Stomach (tissue), 4 donors: Measurements from ENCODE around the gene EMB.
"Not testable (repeated sequence)": the region's sequence is repeated elsewhere in the genome, so short reads cannot be mapped to it uniquely, and the experiment has no call there.

Experiments
- POLR2AphosphoS5 ChIP-seq, 3 donors: sonication (generic); formaldehyde crosslinking; IDR thresholded peaks; one replicate each; pipeline ENCODE4 v1.6.1; 2016; ENCODE audit warnings: antibody characterized with exemption in 3 of 3
- TF ChIP-seq, protein P1 (sequence below), 7 experiments: fragments of 450-650 bp in 4 of 7; fragments of 200-600 bp in 3 of 7; sonication (generic) in 3 of 7; IDR thresholded peaks; one replicate each; pipeline ENCODE4 v1.5.1; 2016 to 2019; ENCODE audit warnings: antibody characterized with exemption in 7 of 7, control low read depth in 2 of 7, mild to moderate bottlenecking in 1 of 7

DNA sequence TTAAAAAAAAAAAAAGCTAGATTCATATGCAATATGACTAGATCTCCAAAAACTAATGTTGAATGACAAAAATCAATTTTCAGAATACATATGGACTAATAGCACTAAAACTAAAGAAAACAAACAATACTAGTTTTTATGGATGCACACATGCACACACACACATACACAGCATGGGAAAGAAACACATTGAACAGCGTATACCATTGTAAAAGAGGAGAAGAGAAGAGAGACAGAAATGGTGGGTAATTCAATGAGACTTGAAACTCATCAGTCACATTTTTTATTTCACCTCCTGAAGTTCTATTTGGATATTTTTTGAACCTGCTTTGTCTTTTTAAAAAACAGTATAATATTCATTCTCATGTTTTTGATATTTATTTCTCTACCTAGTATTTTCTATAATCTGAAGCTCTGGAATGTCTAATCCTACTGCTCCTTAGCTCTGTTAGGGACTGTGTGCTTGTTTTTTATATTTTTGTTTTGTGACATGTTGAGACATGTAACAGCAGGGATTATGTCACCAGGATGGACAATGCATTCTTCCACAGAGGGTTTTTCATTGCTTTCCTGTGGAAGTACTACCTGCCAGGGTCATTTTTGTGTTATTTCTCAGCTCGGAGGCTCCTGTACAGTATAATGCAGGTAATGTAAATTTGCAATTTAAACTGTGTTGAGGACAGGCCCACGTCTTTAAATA is 17.8 kb downstream of the EMB start:
- TF ChIP-seq, protein P1, sequence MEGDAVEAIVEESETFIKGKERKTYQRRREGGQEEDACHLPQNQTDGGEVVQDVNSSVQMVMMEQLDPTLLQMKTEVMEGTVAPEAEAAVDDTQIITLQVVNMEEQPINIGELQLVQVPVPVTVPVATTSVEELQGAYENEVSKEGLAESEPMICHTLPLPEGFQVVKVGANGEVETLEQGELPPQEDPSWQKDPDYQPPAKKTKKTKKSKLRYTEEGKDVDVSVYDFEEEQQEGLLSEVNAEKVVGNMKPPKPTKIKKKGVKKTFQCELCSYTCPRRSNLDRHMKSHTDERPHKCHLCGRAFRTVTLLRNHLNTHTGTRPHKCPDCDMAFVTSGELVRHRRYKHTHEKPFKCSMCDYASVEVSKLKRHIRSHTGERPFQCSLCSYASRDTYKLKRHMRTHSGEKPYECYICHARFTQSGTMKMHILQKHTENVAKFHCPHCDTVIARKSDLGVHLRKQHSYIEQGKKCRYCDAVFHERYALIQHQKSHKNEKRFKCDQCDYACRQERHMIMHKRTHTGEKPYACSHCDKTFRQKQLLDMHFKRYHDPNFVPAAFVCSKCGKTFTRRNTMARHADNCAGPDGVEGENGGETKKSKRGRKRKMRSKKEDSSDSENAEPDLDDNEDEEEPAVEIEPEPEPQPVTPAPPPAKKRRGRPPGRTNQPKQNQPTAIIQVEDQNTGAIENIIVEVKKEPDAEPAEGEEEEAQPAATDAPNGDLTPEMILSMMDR (IDR thresholded peaks at IDR 0.05): not testable (repeated sequence)
- TF ChIP-seq POLR2AphosphoS5 (IDR thresholded peaks at IDR 0.05): not testable (repeated sequence)
